Measurements from ENCODE around the gene TBC1D22A. TPM values are rescaled to one million over a fixed set of nuclear protein-coding genes. Genes with fewer than 3 reads are reported as not detected.

TBC1D22A gene
- total RNA-seq, 1 donor from 2014 or later: 34.1 TPM

DNA sequence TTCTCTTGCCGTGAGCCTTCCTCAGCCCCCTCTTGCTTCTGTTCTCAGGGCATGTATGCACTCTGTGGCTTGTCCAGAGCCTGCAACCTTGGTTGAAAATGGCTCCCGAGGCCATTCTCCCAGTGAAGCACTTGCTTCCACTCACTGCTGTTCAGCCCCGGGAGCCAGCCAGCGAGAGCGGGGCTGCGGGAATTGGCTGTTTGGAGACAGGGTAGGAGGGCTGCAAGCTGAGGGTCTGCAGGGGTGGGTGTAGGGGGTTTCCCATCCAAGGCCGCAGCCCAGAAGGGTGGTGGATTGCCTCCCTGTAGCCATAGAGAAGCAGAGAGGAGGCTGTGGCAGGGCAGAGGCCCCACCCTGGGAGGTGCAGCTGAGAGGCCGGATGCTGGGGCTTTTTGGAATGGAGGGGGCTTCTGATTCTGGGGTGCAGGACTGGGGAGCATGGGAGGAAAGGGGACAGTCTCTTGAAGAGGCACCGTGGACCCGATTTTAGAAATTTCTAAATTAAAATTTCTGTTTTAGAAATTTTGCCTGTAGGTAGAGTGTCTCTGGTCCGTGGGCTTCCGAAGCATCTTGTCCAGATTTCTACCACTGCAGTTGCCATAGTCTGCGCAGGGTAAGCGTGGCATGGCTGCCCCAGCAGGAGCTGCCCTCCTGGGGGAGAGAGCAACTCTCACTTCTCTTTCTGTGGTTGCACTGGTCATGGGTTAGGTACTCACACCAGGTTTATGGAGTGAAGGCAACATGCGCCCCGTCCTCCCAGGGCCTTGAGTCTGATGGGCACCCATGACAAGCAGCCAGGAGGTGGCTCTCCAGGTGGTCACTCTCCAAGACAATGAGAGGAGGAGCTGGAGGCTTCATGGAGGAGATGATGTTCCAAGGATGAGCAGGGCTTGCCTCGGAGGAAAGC is 100.2 kb downstream of the TBC1D22A start:
- Histone ChIP-seq H3K4me1 (no peaks in the 10 kb centered on the region), H3K27ac (no peak overlapping the region), H3K27me3 (ENCODE audit: low read depth) (no peaks in the 10 kb centered on the region), H3K36me3 (no peaks in the 10 kb centered on the region), H3K9me3 (no peaks in the 10 kb centered on the region), H3K4me3 (no peak overlapping the region)
- DNase-seq: no peak
- intact Hi-C loops (cut with DNase I): no loop called here
- TF ChIP-seq, protein P1, sequence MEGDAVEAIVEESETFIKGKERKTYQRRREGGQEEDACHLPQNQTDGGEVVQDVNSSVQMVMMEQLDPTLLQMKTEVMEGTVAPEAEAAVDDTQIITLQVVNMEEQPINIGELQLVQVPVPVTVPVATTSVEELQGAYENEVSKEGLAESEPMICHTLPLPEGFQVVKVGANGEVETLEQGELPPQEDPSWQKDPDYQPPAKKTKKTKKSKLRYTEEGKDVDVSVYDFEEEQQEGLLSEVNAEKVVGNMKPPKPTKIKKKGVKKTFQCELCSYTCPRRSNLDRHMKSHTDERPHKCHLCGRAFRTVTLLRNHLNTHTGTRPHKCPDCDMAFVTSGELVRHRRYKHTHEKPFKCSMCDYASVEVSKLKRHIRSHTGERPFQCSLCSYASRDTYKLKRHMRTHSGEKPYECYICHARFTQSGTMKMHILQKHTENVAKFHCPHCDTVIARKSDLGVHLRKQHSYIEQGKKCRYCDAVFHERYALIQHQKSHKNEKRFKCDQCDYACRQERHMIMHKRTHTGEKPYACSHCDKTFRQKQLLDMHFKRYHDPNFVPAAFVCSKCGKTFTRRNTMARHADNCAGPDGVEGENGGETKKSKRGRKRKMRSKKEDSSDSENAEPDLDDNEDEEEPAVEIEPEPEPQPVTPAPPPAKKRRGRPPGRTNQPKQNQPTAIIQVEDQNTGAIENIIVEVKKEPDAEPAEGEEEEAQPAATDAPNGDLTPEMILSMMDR (IDR thresholded peaks at IDR 0.05): no peak
- ATAC-seq: peak; percentile 9 to 21

DNA sequence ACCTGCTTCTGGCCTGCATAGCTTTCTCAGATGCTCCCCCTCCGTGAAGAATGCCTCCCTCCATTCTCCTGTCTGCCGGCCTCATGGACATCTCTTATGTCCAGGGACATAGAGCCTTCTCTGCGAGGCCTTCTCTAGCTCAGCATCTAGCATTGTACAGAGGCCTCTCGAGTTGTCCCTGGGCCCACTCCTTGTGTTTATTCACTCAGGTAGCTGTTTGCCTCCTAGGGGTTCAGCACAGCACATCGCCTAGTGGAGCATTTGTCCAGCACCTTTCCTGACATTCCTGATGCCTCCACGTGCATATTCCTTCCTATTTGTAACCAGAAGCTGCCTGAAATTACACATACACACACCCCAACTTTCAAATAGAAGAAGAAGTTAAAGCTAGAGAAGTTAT is 101.3 kb downstream of the TBC1D22A start:
- TF ChIP-seq, protein P1 (IDR thresholded peaks at IDR 0.05): no peak
- no peak overlapping the region for H3K4me3 ChIP-seq

DNA sequence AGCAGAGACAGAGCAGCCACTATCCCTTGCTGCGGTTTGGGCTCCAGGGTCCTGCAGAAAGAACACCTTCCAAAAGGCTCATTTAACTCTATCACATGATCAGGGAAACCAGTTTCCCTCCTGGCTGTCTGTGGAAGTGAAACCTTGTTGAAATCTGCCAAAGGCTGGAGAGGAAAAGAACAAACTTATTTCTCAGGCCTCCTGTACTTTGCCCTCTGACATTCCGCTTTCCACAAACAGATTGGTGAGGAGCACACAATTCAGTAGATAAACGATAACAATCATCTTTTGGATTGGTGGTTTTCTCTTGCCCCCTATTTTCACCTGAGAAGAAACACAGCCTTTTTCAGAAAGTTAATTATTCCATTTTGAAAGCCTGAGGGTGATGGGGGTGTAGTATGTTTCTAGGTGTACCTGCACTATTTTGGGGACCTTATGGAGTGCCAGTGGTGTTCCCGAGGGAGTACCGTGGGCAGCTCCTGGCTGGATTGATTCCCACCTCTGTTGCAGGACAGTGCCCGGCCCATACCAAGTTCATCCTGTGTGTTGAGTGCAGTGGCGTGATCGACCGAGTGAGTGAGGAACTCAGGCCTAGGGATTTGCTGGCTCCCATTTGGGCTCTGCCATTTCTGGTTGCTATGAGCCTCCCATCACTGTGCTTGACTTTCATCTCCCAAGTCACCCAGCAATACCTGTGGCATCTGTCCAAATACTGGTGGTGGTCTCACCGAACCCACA is 102.0 kb downstream of the TBC1D22A start:
- TF ChIP-seq, protein P1 (IDR thresholded peaks at IDR 0.05): no peak
- Histone ChIP-seq H3K27ac (no peak overlapping the region), H3K9me3 (no peaks in the 10 kb centered on the region), H3K4me3 (no peak overlapping the region), H3K4me1 (no peaks in the 10 kb centered on the region), H3K36me3 (no peaks in the 10 kb centered on the region), H3K27me3 (ENCODE audit: low read depth) (no peaks in the 10 kb centered on the region)
- DNase-seq (no peak), ATAC-seq (no peak)
- intact Hi-C loops (cut with DNase I): no loop called here

More for the DNA sequence above, 101.3 kb downstream of the TBC1D22A start:
- ATAC-seq (no peak), DNase-seq (no peak)
- Histone ChIP-seq H3K9me3 (no peaks in the 10 kb centered on the region), H3K4me1 (no peaks in the 10 kb centered on the region), H3K36me3 (no peaks in the 10 kb centered on the region), H3K27me3 (ENCODE audit: low read depth) (no peaks in the 10 kb centered on the region), H3K27ac (no peak overlapping the region)
- intact Hi-C loops (cut with DNase I): no loop called here

DNA sequence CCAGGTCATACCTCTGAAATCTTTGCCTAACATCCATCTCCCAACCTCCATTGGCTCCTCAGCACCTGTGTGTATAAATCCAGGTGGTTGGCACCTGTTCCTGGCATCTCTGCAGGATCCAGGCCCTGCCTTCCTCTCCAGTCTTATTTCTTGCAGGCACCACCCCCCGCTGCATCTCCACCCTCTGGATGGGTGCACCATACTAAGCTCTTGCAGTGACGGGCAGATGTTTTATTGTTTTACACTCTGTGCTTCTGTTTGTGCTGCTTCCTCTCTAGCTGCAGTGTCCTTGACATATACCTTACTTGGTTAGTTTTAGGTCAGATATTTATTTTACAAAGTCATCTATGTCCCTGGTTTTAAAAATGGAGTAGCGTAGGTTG is 102.6 kb downstream of the TBC1D22A start:
- Histone ChIP-seq H3K36me3 (no peaks in the 10 kb centered on the region), H3K4me3 (no peak overlapping the region), H3K27ac (no peak overlapping the region), H3K9me3 (no peaks in the 10 kb centered on the region), H3K27me3 (ENCODE audit: low read depth) (no peaks in the 10 kb centered on the region), H3K4me1 (no peaks in the 10 kb centered on the region)
- no peak for DNase-seq
- intact Hi-C loops (cut with DNase I): no loop called here
- ATAC-seq: no peak
- TF ChIP-seq, protein P1 (IDR thresholded peaks at IDR 0.05): no peak

DNA sequence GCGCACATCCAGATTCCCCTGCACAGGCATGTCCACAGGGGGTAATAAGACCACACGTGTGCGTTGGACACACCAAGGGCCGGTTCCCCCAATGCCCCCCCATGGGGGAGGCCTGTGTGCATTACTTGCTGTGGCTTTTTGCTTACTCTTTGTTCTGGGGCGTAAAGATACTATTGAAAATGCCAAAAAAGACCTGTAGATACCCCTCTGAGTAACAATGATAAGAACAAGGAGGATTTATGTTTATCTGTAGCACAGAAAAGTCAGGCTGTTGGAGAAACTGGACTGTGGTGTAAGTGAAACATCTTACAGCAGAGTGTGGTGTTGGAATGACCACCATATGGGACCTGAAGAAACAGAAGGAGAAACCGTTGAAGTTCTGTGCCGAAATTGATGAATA is 103.2 kb downstream of the TBC1D22A start:
- intact Hi-C loops (cut with DNase I): no loop called here
- ATAC-seq: no peak
- Histone ChIP-seq H3K4me1 (no peaks in the 10 kb centered on the region), H3K27ac (no peak overlapping the region), H3K4me3 (no peak overlapping the region), H3K36me3 (no peaks in the 10 kb centered on the region), H3K9me3 (peaks cover 1% of the 10 kb centered on the region), H3K27me3 (ENCODE audit: low read depth) (no peaks in the 10 kb centered on the region)
- DNase-seq: no peak
- TF ChIP-seq, protein P1 (IDR thresholded peaks at IDR 0.05): no peak

All from lower lobe of right lung (tissue), 2 donors.